ENCODE data around the gene NBL1.

Gene NBL1

DNA sequence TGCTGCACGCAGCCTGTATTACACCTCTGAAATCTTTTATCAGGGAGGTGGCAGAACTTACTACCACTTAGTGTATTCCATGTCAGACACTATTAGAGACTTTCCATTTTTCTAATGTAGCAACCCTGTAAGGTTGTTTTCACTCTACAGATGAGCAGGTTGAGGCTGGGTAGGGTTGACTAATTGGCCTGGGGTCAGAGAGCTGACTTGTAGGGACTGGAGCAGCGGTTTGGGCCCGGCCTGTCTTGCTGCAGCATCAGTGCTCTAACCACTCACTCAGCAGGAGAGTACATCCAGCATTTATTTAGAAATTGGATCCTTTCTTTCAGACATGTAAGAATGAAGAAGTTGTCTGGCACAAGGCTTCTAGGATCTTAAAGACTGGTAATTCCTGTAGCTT, 25.7 kb upstream of the NBL1 start:
- Histone ChIP-seq H3K4me1 (ENCODE audit: low read length) (no peaks in the 10 kb centered on the region), H3F3A (ENCODE audit: insufficient read depth, low read length) (no peaks in the 10 kb centered on the region), H2AFZ (ENCODE audit: low read length) (no peak overlapping the region), H3K9me3 (replicated peaks; ENCODE audit: insufficient read depth, low read length) (no peaks in the 10 kb centered on the region), H3K79me2 (ENCODE audit: low read length) (peaks cover 58% of the 10 kb centered on the region), H3K4me3 (ENCODE audit: low read length) (no peak overlapping the region), H3K9ac (ENCODE audit: low read length) (no peak overlapping the region), H3K36me3 (replicated peaks; ENCODE audit: insufficient read depth, low read length) (no peaks in the 10 kb centered on the region; the same call in 1 of the 2 replicates), H3K27me3 (replicated peaks; ENCODE audit: insufficient read depth, low read length) (no peaks in the 10 kb centered on the region), H3K9me2 (replicated peaks; ENCODE audit: insufficient read depth, low read length) (no peaks in the 10 kb centered on the region), H4K20me1 (ENCODE audit: insufficient read depth, low read length) (0 out of 2 replicates have a peak, but pooled peaks cover under 1% of the 10 kb centered on the region), H3K4me2 (ENCODE audit: low read depth, low read length) (no peak overlapping the region), H3K27ac (ENCODE audit: low read length) (no peak overlapping the region)
- TF ChIP-seq EZH2 (optimal IDR thresholded peaks at IDR 0.05; ENCODE audit: low read depth, low read length) (no peak), EZH2phosphoT487 (IDR thresholded peaks at IDR 0.05; ENCODE audit: low read length) (no peak)
- TF ChIP-seq, protein P1, sequence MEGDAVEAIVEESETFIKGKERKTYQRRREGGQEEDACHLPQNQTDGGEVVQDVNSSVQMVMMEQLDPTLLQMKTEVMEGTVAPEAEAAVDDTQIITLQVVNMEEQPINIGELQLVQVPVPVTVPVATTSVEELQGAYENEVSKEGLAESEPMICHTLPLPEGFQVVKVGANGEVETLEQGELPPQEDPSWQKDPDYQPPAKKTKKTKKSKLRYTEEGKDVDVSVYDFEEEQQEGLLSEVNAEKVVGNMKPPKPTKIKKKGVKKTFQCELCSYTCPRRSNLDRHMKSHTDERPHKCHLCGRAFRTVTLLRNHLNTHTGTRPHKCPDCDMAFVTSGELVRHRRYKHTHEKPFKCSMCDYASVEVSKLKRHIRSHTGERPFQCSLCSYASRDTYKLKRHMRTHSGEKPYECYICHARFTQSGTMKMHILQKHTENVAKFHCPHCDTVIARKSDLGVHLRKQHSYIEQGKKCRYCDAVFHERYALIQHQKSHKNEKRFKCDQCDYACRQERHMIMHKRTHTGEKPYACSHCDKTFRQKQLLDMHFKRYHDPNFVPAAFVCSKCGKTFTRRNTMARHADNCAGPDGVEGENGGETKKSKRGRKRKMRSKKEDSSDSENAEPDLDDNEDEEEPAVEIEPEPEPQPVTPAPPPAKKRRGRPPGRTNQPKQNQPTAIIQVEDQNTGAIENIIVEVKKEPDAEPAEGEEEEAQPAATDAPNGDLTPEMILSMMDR (IDR thresholded peaks at IDR 0.05; ENCODE audit: low read length) = no peak
- DNase-seq = no peak

DNA sequence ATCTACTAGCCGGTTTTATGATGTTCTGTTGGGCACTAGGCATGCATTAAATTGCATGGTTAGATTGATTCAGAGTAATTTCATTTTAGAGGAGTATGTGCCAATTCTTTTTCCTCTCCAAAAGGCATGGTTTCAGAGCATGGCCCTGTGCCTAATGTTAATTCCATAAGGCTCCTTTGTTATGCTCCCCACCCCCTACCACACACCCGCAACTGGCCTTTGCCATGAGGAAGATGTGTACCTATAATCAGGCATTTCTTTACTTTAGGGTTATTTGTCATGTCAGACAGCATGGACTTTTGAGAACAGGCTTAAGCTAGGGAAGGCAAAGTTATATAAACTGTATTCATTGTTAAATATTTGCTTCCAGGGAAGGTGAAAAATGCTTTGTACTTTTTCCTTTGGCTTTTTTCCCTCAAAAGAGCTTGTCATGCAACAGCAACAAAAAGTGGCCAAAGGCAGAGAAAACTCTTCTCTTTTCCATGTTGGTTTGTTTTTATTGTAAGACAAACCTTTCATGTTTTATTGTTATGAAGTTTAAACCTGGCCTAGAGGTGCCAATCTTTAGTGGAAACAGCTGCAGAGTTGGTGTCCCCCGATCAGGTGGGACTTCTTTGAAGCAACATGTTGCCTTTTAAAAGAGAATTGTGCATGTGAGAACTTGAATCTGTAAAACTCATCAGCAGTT, 24.3 kb upstream of the NBL1 start:
- Histone ChIP-seq H3K27ac (ENCODE audit: low read length) (no peak overlapping the region), H3F3A (ENCODE audit: insufficient read depth, low read length) (no peaks in the 10 kb centered on the region), H4K20me1 (ENCODE audit: insufficient read depth, low read length) (no peaks in the 10 kb centered on the region), H3K4me2 (ENCODE audit: low read depth, low read length) (no peak overlapping the region), H3K4me3 (ENCODE audit: low read length) (no peak overlapping the region), H3K27me3 (replicated peaks; ENCODE audit: insufficient read depth, low read length) (no peaks in the 10 kb centered on the region), H3K36me3 (replicated peaks; ENCODE audit: insufficient read depth, low read length) (no peaks in the 10 kb centered on the region; the same call in 1 of the 2 replicates), H3K79me2 (ENCODE audit: low read length) (peaks cover 53% of the 10 kb centered on the region), H2AFZ (ENCODE audit: low read length) (no peak overlapping the region), H3K9me3 (replicated peaks; ENCODE audit: insufficient read depth, low read length) (no peaks in the 10 kb centered on the region), H3K4me1 (ENCODE audit: low read length) (no peaks in the 10 kb centered on the region), H3K9me2 (replicated peaks; ENCODE audit: insufficient read depth, low read length) (no peaks in the 10 kb centered on the region), H3K9ac (ENCODE audit: low read length) (no peak overlapping the region)
- TF ChIP-seq, protein P1 (IDR thresholded peaks at IDR 0.05; ENCODE audit: low read length) = no peak
- TF ChIP-seq EZH2 (optimal IDR thresholded peaks at IDR 0.05; ENCODE audit: low read depth, low read length) (no peak), EZH2phosphoT487 (IDR thresholded peaks at IDR 0.05; ENCODE audit: low read length) (no peak)
- DNase-seq = no peak

DNA sequence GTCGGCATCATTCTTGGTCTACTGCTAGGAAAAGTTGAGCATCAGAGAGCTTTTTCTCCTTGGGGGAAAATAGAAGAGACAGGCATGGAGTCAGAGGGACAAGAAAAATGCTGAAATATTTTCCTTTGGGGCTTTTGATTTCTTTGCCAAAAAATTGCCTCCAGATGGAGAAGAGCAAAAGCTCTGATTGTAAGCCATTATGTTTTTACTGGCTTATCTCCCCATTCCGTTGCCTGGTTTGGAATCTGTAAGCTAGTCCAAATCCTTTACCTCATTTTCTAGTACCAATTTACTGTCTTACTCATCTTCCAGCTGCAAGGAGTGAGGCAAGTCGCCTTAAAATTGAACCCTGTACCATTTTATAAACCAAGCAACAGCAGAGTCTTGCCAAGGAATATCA, 23.3 kb upstream of the NBL1 start:
- no peaks in the 10 kb centered on the region; the same call in 1 of the 2 replicates for H3K36me3 ChIP-seq (replicated peaks; ENCODE audit: insufficient read depth, low read length)
- peaks cover 50% of the 10 kb centered on the region for H3K79me2 ChIP-seq (ENCODE audit: low read length)
- no peak overlapping the region for H3K27ac ChIP-seq (ENCODE audit: low read length)
- no peaks in the 10 kb centered on the region for H3K9me3 ChIP-seq (replicated peaks; ENCODE audit: insufficient read depth, low read length)
- H3K9me2 ChIP-seq (replicated peaks; ENCODE audit: insufficient read depth, low read length) = no peaks in the 10 kb centered on the region
- H3K9ac ChIP-seq (ENCODE audit: low read length) = no peak overlapping the region
- no peaks in the 10 kb centered on the region for H3K4me1 ChIP-seq (ENCODE audit: low read length)
- no peaks in the 10 kb centered on the region for H3K27me3 ChIP-seq (replicated peaks; ENCODE audit: insufficient read depth, low read length)
- H3K4me2 ChIP-seq (ENCODE audit: low read depth, low read length) = no peak overlapping the region
- H4K20me1 ChIP-seq (ENCODE audit: insufficient read depth, low read length) = no peaks in the 10 kb centered on the region
- H2AFZ ChIP-seq (ENCODE audit: low read length) = no peak overlapping the region
- H3F3A ChIP-seq (ENCODE audit: insufficient read depth, low read length) = no peaks in the 10 kb centered on the region
- H3K4me3 ChIP-seq (ENCODE audit: low read length) = no peak overlapping the region
- no peak for DNase-seq
- TF ChIP-seq, protein P1 (IDR thresholded peaks at IDR 0.05; ENCODE audit: low read length) = no peak
- TF ChIP-seq EZH2phosphoT487 (IDR thresholded peaks at IDR 0.05; ENCODE audit: low read length) (no peak), EZH2 (optimal IDR thresholded peaks at IDR 0.05; ENCODE audit: low read depth, low read length) (no peak)
